Tibial nerve (tissue), 3 donors: ENCODE results near the gene ZNF460.

Source experiments
- CTCF ChIP-seq, 5 experiments: fragments of 200-600 bp in 3 of 5; fragments of 450-650 bp in 2 of 5; sonication (generic) in 3 of 5; IDR thresholded peaks; one replicate each; pipeline ENCODE4 v1.5.1; 2016 to 2019; ENCODE audit warnings: antibody characterized with exemption in 5 of 5, mild to moderate bottlenecking in 3 of 5, moderate library complexity in 2 of 5
- POLR2A ChIP-seq, 2 donors: fragments of 450-650 bp; IDR thresholded peaks; one replicate each; pipeline ENCODE4 v1.6.1; 2017; ENCODE audit warnings: antibody characterized with exemption in 2 of 2, mild to moderate bottlenecking in 2 of 2, moderate library complexity in 2 of 2

GRCh38 chr19:57271280-57271679 is 9.0 kb upstream of the ZNF460 start:
- TF ChIP-seq CTCF (IDR thresholded peaks at IDR 0.05) (no peak), POLR2A (IDR thresholded peaks at IDR 0.05) (no peak)
